ENCODE results near the gene RIPOR1.
A peak's percentile ranks its signal among the peaks of the same experiment; 100 is the strongest.
"Not testable (repeated sequence)": the region's sequence is repeated elsewhere in the genome, so short reads cannot be mapped to it uniquely, and the experiment has no call there.

The RIPOR1 gene, protein sequence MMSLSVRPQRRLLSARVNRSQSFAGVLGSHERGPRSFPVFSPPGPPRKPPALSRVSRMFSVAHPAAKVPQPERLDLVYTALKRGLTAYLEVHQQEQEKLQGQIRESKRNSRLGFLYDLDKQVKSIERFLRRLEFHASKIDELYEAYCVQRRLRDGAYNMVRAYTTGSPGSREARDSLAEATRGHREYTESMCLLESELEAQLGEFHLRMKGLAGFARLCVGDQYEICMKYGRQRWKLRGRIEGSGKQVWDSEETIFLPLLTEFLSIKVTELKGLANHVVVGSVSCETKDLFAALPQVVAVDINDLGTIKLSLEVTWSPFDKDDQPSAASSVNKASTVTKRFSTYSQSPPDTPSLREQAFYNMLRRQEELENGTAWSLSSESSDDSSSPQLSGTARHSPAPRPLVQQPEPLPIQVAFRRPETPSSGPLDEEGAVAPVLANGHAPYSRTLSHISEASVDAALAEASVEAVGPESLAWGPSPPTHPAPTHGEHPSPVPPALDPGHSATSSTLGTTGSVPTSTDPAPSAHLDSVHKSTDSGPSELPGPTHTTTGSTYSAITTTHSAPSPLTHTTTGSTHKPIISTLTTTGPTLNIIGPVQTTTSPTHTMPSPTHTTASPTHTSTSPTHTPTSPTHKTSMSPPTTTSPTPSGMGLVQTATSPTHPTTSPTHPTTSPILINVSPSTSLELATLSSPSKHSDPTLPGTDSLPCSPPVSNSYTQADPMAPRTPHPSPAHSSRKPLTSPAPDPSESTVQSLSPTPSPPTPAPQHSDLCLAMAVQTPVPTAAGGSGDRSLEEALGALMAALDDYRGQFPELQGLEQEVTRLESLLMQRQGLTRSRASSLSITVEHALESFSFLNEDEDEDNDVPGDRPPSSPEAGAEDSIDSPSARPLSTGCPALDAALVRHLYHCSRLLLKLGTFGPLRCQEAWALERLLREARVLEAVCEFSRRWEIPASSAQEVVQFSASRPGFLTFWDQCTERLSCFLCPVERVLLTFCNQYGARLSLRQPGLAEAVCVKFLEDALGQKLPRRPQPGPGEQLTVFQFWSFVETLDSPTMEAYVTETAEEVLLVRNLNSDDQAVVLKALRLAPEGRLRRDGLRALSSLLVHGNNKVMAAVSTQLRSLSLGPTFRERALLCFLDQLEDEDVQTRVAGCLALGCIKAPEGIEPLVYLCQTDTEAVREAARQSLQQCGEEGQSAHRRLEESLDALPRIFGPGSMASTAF

DNA sequence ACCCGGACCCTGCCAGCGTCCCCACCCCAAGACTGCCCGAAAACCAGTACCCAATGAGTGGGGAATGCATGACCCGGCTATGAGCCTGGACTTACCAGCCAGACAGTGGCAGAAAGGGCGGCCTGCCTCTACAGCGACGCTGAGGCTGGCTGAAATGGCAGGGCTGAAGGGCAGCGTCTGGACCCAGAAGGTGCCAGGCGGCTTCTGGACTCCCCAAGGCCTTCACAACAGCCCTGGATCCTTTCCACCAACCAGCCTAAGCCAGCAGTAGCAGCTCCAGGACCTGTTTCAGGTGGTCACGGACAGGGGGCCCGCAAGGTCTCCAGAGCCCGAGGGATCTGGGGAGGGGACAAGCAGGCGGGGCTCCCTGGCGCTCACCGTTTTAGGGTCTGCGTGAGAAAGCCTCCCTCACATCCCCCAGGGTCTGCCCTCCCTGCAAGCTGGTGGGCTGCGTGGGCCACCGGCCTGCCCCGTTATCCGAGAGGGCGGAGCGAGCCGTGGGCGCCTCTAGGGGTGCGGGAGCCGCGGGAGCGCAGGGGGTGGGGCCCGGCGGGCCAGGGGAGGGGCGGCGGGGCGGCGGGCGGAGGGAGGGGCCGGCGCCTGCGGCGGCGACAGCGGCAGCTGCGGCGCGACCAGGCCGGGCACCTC, at the start of gene RIPOR1:
RIPOR1 (plus strand) TSS at position 608 of the 648 bp plus-strand sequence. CDS start 9,618 bp downstream, outside the sequence.
- DNase-seq (ENCODE audit: low read depth) = peak; percentile 21

DNA sequence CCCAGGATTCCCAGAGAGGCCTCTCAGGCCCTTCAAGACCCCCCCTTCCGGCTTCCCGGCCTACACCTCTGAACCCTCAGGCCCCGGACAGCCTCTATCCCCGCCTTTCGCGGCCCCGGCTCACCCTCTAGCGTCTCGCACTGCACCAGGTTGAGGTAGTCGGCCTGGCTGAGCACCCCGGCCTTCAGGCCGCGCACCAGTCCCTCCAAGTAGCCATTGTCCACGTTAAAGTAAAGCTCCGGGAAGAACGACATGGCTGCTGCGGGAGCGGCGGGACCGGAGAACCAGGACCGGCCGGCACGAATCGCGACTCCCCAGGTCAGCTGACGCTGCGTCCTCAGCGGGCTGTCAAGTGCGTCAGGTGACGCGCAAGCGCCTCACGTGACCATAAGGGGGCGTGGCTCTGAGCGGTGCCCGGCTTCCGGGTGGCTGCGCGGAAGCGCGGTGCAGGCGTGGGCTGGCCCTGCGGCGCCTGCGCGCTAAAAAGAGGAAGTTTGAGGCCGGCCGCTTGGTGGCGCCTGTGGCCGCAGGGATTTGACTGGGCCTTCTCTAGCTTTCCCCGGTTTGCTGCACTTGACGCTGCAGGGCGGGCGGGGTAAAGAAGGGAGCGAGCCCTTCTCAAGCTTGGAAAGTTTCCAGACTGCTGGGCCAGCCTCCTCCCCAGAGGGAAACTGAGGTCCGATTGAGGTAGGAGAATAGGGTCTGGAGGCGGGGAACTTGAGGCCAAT, 47.6 kb upstream of the RIPOR1 start, which contains the start of gene ATP6V0D1:
ATP6V0D1 (minus strand) TSS at position 325 of the 728 bp plus-strand sequence; CDS start at position 254, 71 bp downstream.
- peak; percentile 98 for DNase-seq (ENCODE audit: low read depth)

DNA sequence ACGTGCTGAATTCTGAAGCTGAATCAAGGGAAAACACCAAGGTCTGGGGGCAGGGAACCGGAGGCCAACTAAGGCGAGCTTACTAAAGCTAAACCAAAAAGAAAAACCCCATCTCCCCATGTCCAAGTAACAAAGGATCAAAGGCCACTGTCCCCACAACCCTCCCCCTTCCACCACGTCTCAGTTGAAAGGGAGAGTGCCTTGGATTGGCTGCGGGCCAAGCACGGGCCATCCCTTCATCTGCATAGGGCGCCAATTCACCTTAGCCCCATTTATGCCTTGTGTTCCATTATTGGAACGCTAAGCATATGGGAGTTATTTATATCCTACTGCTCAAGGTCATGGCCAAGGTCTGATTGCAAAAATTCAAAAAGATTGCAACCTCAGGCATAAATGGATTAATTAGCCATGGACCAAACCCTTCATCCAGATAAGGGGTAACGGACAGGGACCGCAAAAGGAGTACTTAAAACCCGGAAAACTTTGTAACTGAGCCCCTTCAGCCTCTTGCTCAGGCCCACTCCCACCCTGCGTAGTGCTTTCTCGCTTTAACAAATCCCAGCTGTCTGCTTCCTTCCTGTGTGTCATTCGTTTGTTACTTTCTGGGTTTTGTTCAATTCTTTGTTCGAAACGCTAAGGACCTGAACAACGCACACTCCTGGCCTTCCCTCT, 46.9 kb upstream of the RIPOR1 start:
- peak; percentile 26 for DNase-seq (ENCODE audit: low read depth)

DNA sequence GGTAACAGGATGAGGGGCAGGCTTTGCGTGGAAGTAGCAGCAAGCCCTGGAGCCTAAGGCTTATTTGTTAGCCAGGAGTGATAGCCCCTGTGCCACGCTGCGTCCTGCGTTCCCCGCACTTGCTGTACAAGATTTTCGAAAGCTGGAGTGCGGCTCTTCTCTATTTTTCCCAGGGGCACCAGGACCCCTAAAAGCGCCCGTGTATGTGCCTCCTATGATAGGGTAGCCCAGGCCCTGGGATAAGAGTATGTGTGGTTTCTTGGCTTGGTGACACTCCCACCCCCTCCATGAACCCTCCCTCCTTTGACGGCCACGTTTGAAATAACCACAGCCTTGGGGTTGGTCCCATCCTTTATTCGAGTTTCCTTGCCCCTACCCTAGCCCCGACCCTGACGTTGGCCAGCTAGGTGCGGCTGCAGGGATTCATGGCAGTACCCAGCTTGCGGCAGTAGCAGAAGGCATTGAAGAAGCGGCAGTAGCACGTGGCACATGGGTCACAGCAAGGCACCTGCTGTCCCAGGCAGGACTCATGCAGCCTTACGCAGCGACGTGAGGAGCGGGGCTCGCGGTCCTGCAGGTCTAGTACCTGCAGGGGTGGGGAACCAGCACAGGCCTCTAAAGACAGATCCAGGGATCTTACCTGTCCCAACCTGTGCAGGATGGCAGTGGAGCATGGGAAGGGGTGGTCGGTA, 46.2 kb upstream of the RIPOR1 start:
- DNase-seq (ENCODE audit: low read depth) = no peak

DNA sequence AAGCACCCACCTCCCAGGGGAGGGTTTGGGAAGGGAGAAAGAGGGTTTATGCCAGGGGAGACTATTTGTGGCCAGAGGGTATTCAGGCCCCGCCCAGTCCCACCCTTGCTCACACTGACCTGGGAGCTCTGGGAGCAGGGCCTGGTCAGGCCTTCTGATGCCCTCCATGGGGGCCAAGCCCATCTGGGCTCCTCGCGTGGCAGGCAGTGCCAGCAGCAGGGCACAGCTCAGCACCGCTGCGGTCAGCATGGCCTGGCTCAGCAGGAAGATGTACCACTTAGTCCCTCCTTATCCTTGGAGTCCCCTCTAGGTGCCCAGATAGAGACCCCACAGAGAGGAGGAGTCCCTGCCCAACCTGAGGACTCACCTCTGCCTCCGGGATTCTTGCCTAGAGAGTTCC, 45.5 kb upstream of the RIPOR1 start, which contains the start of gene AGRP:
AGRP (minus strand) TSS at position 398 of the 400 bp plus-strand sequence; CDS start at position 249, 149 bp downstream.
- DNase-seq (ENCODE audit: low read depth) = no peak

DNA sequence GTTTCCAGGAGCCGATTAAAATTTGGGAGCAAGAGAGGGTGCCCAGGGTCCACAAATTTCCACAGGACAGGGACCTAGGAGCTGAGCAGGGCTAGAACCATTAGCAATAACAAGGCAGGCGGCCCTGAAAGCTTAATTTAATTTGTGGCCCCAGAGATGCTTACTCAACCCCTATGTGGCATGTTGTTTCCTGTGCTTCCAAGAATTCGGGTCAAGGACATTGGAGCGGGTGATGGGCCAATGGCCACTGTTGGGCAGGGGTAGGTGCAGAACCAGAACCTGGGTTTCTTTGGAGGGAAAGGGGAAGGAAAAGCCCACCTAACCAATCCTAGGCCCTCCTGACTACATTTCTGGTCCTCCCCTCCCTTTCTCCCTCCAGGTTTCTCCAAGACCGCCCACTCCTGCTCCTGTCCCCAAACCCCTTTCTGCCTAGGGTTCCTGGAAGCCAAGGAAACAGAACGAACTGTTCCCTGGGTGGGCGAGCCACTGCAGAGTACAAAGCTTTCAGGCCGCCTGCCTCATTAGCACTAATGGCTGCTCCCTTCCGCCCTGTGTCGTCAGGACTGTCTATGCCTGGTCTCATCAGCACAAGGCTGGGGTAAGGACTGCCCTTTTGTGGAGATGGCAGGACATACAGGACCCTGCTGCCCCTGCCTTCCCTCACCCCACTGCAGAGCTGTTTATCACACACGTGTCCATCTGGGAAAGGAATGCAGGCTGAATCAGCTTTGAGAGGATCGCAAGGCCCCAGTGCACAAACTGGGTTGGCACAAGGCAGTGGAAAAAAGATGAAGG, 44.7 kb upstream of the RIPOR1 start:
- no peak for DNase-seq (ENCODE audit: low read depth)

DNA sequence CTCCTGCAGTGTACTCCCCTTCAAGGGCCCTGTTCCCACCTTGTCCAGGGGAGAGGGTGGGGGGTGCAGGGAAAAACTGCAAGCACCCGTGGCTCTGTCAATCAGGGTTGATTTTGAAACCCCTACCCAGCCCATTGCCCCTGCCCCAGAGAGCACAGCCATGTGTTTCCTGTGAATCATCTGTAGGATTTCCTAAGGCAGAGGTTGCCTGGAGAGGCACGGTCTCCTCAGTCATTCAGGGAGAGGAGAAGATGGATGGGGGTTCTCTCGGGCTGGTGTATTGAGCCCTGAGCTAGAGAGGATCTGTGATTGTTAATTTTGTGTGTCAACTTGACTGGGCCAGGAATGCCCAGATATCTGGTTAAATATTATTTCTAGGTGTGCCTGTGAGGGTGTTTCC, 41.8 kb upstream of the RIPOR1 start:
- DNase-seq (ENCODE audit: low read depth) = no peak

DNA sequence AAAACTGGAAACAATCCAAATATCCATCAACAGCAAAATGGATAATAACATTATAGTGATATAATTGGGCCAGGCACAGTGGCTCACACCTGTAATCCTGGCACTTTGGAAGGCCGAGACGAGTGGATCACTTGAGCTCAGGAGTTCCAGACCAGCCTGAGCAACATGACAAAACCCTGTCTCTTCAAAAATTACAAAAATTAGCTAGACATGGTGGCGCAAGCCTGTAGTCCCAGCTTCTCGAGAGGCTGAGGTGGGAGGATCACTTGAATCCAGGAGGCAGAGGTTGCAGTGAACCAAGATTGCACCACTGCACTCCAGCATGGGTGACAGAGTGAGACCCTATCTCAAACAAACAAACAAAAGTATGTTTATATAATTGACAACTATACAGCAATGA, 41.1 kb upstream of the RIPOR1 start:
- not testable (repeated sequence) for DNase-seq (ENCODE audit: low read depth)

DNA sequence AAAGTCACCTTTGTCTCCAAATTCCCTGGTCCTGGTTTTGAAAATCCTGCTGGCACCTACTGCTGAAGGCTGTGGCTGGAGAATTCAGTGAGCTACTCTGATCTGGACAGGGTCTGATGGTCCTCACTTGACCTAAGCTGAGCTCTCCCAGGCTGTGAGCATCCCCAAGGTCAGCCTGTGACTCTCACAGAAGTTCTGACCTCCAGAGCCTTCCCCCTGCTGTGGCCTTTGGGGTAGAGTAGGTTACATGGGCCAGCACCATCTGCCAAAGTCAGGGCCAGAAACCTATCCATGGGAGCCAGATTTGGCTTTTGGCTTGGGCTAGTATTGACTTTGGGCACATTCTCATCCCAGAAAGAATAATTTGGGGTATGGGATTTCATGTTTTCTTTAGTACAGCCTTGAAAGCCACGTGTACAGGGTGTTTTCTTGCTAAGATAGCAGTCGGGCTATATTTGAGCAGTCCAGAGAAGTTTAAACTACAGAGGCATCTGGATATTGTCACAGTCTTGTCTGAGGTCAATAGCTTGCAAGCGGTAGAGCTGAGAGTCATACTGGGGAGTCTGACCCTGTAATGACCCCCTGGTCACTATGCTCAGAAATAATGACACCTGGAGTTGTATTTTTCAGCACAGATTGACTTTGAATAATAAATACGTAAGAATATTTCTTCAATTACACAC, 39.1 kb upstream of the RIPOR1 start:
- no peak for DNase-seq (ENCODE audit: low read depth)

DNA sequence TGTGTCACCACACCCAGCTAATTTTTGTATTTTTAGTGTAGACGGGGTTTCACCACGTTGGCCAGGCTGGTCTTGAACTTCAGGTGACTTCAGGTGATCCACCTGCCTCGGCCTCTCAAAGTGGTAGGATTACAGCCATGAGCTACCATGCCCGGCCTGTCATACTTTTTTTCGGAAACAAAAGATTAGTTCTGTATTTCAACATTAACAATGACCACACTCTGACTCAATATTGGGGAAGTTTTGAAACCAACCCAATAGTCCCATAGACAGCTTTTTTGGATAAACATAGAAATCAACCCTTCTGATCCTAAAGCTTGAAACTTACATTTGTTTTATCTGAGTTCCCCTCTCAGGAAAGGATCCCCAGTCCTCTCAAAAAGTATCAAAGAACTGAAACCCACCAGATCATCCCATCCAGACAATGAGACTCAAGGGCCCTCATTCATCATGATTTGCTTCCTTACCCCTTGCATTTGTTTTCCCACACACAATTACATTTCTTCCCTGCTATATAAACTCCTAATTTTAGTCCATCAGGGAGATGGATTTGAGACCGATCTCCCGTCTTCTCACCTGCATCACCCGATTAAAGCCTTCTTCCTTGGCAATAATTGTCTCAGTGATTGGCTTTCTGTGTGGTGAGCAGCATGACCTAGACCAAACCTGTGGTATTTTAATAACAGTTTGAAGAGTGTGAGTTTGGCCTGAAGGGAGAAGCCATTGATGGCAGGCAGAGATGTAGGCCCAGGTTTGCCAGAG, 38.1 kb upstream of the RIPOR1 start:
- DNase-seq (ENCODE audit: low read depth) = no peak

DNA sequence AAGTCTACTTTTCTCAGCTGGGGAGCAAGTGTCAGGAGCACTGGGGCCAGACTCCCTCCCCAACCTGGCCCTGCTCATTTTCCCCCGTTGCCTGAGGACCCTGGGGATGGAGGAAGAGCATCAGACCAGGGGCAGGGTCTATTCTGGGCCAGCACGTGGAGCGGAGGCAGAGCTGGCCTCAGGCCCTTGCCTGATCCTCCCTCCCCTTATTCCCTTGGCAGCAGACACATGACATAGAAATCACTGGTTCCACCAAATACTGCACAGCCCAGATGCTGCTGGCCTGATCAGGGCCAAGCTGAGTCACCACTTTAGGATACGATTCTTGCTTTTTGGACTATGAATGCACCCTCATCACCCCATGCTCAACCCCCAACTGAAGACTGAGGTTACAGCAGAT, 29.5 kb upstream of the RIPOR1 start:
- DNase-seq (ENCODE audit: low read depth) = no peak

DNA sequence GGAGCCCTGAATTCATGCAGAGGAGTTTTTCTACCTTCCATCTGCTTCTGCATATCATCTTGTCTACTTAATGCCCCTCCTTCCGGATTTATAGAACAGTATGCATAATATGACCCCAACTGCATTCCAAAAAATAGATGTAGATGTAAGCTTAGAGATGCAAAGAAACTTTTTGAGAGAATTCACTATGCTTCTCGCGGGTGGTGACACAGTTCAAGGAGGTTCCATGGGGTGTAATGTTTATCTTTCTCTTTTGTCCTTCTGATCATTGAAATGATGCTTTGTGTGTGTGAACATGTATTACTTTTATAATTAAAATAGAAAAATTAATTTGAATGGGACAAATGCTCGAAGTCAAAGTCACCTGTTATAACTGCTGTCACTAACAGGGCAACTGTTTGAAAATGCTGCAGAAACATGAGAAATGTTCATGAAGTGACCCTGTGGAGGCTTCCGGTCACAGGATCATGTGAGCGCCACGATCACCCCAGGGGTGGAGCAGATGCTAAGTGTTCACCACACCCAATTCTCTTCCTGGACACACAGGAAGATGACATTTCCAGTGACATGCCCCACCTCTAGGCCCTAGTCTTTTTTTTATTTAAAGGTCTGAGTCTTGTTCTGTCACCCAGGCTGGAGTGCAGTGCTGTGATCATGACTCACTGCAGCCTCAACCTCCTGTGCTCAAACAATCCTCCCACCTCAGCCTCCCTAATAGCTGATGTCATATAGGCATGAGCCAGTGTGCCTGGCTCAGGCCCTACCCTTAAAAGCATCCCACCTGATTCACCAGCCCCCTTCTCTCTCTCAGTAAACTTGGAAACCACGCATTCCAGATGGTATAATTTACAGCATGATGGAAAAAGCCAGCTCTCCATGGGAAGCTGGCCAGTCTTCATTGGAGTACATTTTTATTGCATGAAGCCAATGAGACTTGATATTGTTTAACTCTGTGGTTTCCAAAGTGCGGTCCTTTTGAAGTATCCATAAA, 24.3 kb upstream of the RIPOR1 start:
- no peak for DNase-seq (ENCODE audit: low read depth)

DNA sequence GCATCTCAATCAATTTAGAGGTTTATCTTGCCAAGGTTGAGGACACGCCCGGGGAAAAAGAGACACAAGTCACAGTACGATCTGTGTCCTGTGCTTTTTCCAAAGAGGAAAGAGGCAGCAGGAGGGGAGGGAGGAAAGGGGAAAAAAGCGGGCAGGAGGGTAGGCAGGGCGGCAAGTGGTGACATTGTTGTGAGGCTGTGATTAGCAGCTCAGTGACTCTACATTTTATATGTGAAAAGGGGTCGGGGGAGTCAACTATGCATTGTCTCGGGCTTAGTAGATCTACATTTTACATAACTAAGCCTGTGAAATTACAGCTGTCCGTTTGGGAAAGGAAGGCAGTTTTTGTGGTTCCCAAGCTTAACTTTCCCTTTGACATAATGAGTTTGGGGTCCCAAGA, 22.2 kb upstream of the RIPOR1 start:
- no peak for DNase-seq (ENCODE audit: low read depth)

DNA sequence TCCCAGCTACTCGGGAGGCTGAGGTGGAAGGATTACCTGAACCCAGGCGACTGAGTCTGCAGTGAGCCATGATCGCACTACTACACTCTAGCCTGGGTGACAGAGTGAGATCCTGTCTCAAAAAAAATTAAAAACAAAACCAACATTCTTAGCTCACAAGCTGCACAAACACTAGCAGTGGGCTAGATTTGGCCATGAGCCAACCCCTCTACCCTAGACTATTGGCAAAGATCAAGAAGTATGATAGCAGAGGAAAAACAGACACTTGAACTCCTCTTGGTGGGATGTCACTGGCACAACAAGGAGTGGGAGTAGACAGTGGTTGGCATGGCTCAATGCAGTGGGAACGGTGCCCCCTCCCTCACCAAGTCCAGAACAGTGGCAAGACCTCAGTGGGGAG, 19.6 kb upstream of the RIPOR1 start:
- DNase-seq (ENCODE audit: low read depth) = no peak

DNA sequence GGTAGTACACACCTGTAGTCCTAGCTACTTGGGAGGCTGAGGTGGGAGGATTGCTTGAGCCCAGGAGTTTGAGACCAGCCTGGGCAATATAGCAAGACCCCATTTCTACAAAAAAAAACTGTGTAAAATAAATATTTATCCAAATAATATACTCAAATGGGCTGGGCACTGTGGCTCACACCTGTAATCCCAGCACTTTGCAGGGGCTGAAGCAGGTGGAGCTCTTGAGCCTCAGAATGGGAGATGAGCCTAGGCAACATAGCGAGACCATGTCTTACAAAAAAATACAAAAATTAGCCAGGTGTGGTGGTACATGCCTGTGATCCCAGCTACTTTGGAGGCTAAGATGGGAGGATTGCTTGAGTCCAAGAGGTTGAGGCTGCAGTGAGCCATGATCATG, 14.7 kb upstream of the RIPOR1 start:
- DNase-seq (ENCODE audit: low read depth) = not testable (repeated sequence)

DNA sequence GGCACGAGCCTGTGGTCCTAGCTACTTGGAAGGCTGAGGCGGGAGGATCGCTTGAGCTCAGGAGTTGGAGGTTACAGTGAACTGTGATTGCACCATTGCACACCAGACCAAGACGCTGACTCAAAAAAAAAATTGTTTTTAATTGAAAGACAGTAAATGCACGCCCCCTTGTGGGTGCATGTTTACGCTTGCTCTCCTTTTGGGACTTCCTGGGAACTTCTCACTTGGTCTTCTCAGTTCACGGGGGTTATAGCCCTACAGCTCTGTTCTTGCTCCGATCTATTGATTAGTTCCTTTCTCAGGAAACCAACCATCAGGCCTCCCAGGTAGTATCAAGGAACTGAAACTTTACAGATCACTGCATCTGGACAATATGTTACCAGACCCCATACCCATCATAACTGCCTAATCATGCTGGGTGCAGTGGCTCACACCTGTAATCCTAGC, 14.2 kb upstream of the RIPOR1 start:
- peak; percentile 69 for DNase-seq (ENCODE audit: low read depth)

All from stimulated activated CD8-positive, alpha-beta memory T cell treated with anti-CD3 and anti-CD28 coated beads, Interleukin-4, amount 100 ng/mL, for 24 hours (primary cell).